Liver (tissue), 9 donors: ENCODE data around the gene MVB12B. TPM values are rescaled to one million over a fixed set of nuclear protein-coding genes. Genes with fewer than 3 reads are reported as not detected.

Experiments
- DNase-seq: peaks from one replicate; pipeline ENCODE4 v3.0.0-alpha.2; 2017; ENCODE audit warnings: low spot score
- H3K27ac ChIP-seq, 2 donors: one replicate each; pipeline ENCODE4 v1.7.0; 2013; ENCODE audit warnings: inconsistent platforms in 2 of 2, low read length in 2 of 2, control low read depth in 1 of 2, low read depth in 1 of 2, mild to moderate bottlenecking in 1 of 2
- H3K27me3 ChIP-seq, 4 donors: one replicate each; pipeline versions ENCODE4 v1.6.1 to v1.7.0; 2013; ENCODE audit warnings: low read length in 3 of 4, inconsistent platforms in 1 of 4, mild to moderate bottlenecking in 1 of 4, moderate library complexity in 1 of 4; ENCODE audit not compliant: control insufficient read depth in 4 of 4, insufficient read depth in 4 of 4
- H3K36me3 ChIP-seq, 4 donors: one replicate each; pipeline versions ENCODE4 v1.6.1 to v1.7.0; 2013; ENCODE audit warnings: low read length in 3 of 4, mild to moderate bottlenecking in 3 of 4, low read depth in 1 of 4, moderate library complexity in 1 of 4; ENCODE audit not compliant: control insufficient read depth in 4 of 4, insufficient read depth in 3 of 4
- H3K4me1 ChIP-seq, 4 donors: one replicate each; pipeline versions ENCODE4 v1.6.1 to v1.7.0; 2013; ENCODE audit warnings: low read length in 3 of 4, mild to moderate bottlenecking in 3 of 4, moderate library complexity in 1 of 4; ENCODE audit not compliant: control insufficient read depth in 4 of 4, insufficient read depth in 4 of 4
- H3K4me3 ChIP-seq, 3 donors: one replicate each; pipeline versions ENCODE4 v1.6.1 to v1.7.0; 2013; ENCODE audit warnings: low read length in 3 of 3, control low read depth in 1 of 3, low read depth in 1 of 3, mild to moderate bottlenecking in 1 of 3
- H3K9ac ChIP-seq, 2 donors: one replicate each; pipeline ENCODE4 v1.7.0; 2013; ENCODE audit warnings: low read length in 2 of 2, mild to moderate bottlenecking in 2 of 2, moderate library complexity in 2 of 2, control low read depth in 1 of 2, low read depth in 1 of 2
- H3K9me3 ChIP-seq, 4 donors: one replicate each; pipeline versions ENCODE4 v1.6.1 to v1.7.0; 2013; ENCODE audit warnings: low read length in 3 of 4; ENCODE audit not compliant: control insufficient read depth in 4 of 4
- ATF3 ChIP-seq: IDR thresholded peaks from 2 replicates; pipeline ENCODE4 v1.6.1; 2016; ENCODE audit warnings: antibody characterized with exemption
- CTCF ChIP-seq: fragments of 150-350 bp; IDR thresholded peaks from 2 replicates; pipeline ENCODE4 v1.5.1; 2017; ENCODE audit warnings: improper control_type of control experiment, low read depth, low read length; ENCODE audit not compliant: missing input control
- HNF4A ChIP-seq, 2 donors: conservative IDR thresholded peaks; 2 replicates each; pipeline ENCODE4 v1.6.1; 2016; ENCODE audit warnings: antibody characterized with exemption in 2 of 2, mild to moderate bottlenecking in 2 of 2
- JUND ChIP-seq, 2 donors: IDR thresholded peaks; 2 replicates each; pipeline ENCODE4 v1.6.1; 2016; ENCODE audit warnings: antibody characterized with exemption in 2 of 2
- NR2F2 ChIP-seq: IDR thresholded peaks from 2 replicates; pipeline ENCODE4 v1.6.1; 2016; ENCODE audit warnings: antibody characterized with exemption
- RAD21 ChIP-seq, 2 donors: IDR thresholded peaks; 2 replicates each; pipeline ENCODE4 v1.6.1; 2016; ENCODE audit warnings: antibody characterized with exemption in 2 of 2, mild to moderate bottlenecking in 2 of 2
- TAF1 ChIP-seq: conservative IDR thresholded peaks from 2 replicates; pipeline ENCODE4 v1.6.1; 2016; ENCODE audit warnings: antibody characterized with exemption, mild to moderate bottlenecking
- ZBTB33 ChIP-seq: IDR thresholded peaks from 2 replicates; pipeline ENCODE4 v1.6.1; 2016; ENCODE audit warnings: antibody characterized with exemption
- WGBS: extraction: QIAGEN DNeasy Blood & Tissue Kit; methylation state at CpG from one replicate; pipeline ENCODE4 v1.1.7; 2013; 5-methylcytosine and 5-hydroxymethylcytosine counted together
- polyA plus RNA-seq, 2 donors: library from polyadenylated mRNA; stranded (reverse) in 1 of 2; unstranded in 1 of 2; fragments of 200-250 nt in 1 of 2; fragments of >200 nt in 1 of 2; fragmentation: Nextera tagmentation in 1 of 2; extraction: Ambion mirVana in 1 of 2; gene quantifications; one replicate each; pipeline versions ENCODE4 v1.2.1 to v1.2.3, GENCODE V29; 2013 to 2015
- total RNA-seq, 2 donors: library from RNA; depleted of rRNA; stranded (reverse); fragments of >200 nt; gene quantifications; one replicate each; pipeline ENCODE4 v1.2.3, GENCODE V29; 2014
- donor health status: healthy.
- donor health status: healthy.
- donor health status: healthy.
- donor health status: healthy.
- donor health status: healthy.

The MVB12B gene
- total and polyA plus RNA-seq, 4 donors, result 5.3 to 12.4 (median 8.4) TPM

- H3K27me3 ChIP-seq, result no peaks in the 10 kb centered on the region
- DNase-seq, result peak; percentile 14
- 85% methylated on average over 15 of the region's 15 CpGs for WGBS
- H3K4me1 ChIP-seq, result no peaks in the 10 kb centered on the region
- no peak overlapping the region for H3K4me3 ChIP-seq
- TF ChIP-seq NR2F2, result peak; percentile 12
- no peak for TF ChIP-seq TAF1
- no peak overlapping the region for H3K9ac ChIP-seq
- H3K27ac ChIP-seq, result no peak overlapping the region
- no peaks in the 10 kb centered on the region for H3K9me3 ChIP-seq
- no peaks in the 10 kb centered on the region for H3K36me3 ChIP-seq
Measured at GRCh38 chr9:126307322-126308061, 19.1 kb upstream of the MVB12B start.

GRCh38 chr9:126309427-126310189 is 17.0 kb upstream of the MVB12B start:
- Histone ChIP-seq H3K4me1 (no peaks in the 10 kb centered on the region), H3K27ac (no peak overlapping the region), H3K9me3 (no peaks in the 10 kb centered on the region), H3K36me3 (no peaks in the 10 kb centered on the region), H3K27me3 (no peaks in the 10 kb centered on the region), H3K9ac (no peak overlapping the region), H3K4me3 (no peak overlapping the region)
- 83% methylated on average over 8 of the region's 8 CpGs for WGBS
- TF ChIP-seq HNF4A (conservative IDR thresholded peaks at IDR 0.05), result no peak
- TF ChIP-seq ATF3, result no peak
- no peak for DNase-seq

- TF ChIP-seq CTCF, result no peak
- no peak for TF ChIP-seq JUND (IDR thresholded peaks at IDR 0.05)
- no peak for TF ChIP-seq RAD21 (IDR thresholded peaks at IDR 0.05)
- no peak for TF ChIP-seq ZBTB33
- Histone ChIP-seq H3K4me3 (no peak overlapping the region), H3K9ac (no peak overlapping the region), H3K27me3 (no peaks in the 10 kb centered on the region), H3K36me3 (no peaks in the 10 kb centered on the region), H3K9me3 (no peaks in the 10 kb centered on the region), H3K4me1 (no peaks in the 10 kb centered on the region), H3K27ac (no peak overlapping the region)
- 91% methylated on average over 5 of the region's 5 CpGs for WGBS
- no peak for DNase-seq
Measured at GRCh38 chr9:126312584-126313551, 13.8 kb upstream of the MVB12B start.
